Activated naive CD4-positive, alpha-beta T cell (primary cell): ENCODE data around the gene TMEM190.
"Not testable (repeated sequence)": the region's sequence is repeated elsewhere in the genome, so short reads cannot be mapped to it uniquely, and the experiment has no call there.

Experiments
- DNase-seq, 4 experiments: peaks; one replicate each; lab custom pipeline; 2025; lab: John Stamatoyannopoulos, UW

TMEM190 gene

GRCh38 chr19:55419624-55420236 lies 43.1 kb downstream of the TMEM190 start:
- no peak for DNase-seq

DNA sequence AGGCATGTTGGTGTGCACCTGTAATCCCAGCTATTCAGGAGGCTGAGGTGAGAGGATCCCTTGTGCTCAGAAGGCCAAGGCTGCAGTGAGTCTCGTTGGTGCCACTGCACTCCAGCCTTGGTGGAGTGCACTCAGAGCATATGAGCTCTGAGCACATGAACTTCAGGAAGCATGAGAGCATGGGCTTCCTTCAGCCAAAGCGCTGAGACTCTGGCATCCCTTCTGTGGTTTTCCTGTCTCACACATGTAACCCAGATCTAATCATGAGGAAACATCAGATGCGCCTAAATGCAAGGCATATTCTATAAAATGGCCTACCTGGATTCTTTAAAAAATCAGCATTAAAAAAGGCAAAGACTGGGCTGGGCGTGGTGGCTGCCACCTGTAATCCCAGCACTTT lies 44.7 kb downstream of the TMEM190 start:
- not testable (repeated sequence) for DNase-seq

GRCh38 chr19:55423225-55424005 lies 46.8 kb downstream of the TMEM190 start:
- no peak for DNase-seq

DNA sequence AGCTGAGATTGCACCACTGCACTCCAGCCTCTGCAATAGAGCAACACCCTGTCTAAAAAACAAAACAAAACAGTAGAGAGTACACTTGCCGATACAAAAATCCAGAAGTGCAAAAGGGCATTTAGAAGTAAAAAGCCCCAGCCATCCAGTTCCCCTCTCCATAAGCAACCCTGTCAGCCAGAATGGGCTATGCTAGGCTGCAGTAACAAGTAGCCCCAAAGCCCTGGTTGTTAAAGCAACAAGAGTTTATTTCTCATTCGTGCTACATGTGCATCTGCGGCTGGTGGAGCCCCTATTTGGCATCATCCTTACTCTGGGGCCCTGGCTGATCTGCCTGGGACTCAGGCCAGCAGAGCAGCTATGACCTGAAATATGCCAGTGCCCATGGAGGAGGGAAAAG lies 47.9 kb downstream of the TMEM190 start:
- no peak for DNase-seq

DNA sequence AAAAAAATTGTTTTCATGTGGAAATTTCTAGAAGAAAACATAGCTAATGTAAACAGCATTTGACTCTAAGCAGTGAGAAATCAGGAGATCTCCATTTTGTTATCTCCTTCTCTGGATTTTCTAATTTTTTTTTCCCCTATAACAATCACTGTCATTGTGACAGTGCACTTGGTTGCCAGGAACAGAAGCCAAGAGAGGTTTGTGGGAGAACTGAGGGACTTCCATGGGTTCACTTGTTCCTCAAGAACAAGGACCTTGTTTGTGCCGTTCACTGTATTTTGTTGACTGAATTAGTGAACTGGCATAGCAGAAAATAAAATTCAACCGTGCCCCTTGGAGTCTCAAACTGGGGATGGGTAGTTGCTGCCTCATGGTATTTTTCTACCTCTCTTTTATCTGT lies 49.4 kb downstream of the TMEM190 start:
- no peak for DNase-seq
